BJ (cell line): ENCODE measurements around the gene ZNF597. TPM values are rescaled to one million over a fixed set of nuclear protein-coding genes. Genes with fewer than 3 reads are reported as not detected.

ENCODE experiments used
- CTCF ChIA-PET: fragments of 350-600 bp; formaldehyde crosslinking; extraction: SDS; loops from one replicate; lab custom pipeline; 2021; ENCODE audit warnings: antibody characterized with exemption, inconsistent platforms; lab: Yijun Ruan, JAX
- POLR2A ChIA-PET: fragments of 300-600 bp; sonication (Branson Sonifier 250); formaldehyde crosslinking; extraction: SDS; loops from one replicate; lab custom pipeline; 2021; ENCODE audit warnings: antibody characterized with exemption; lab: Charles Lee
- DNase-seq: peaks from one replicate; pipeline ENCODE4 v3.0.0-alpha.2; 2011; ENCODE audit warnings: low read depth
- H3K27me3 ChIP-seq: 2 replicates; pipeline ENCODE4 v1.6.0; 2011; ENCODE audit warnings: low read length; ENCODE audit not compliant: control insufficient read depth, insufficient read depth
- H3K36me3 ChIP-seq: 2 replicates; pipeline ENCODE4 v1.5.1; 2011; ENCODE audit warnings: low read length; ENCODE audit not compliant: control insufficient read depth, insufficient read depth
- H3K4me3 ChIP-seq: 2 replicates; pipeline ENCODE4 v1.5.1; 2011; ENCODE audit warnings: low read depth, mild to moderate bottlenecking, control low read depth, low read length
- CTCF ChIP-seq: IDR thresholded peaks from 2 replicates; pipeline ENCODE4 v1.5.1; 2011; ENCODE audit warnings: low read depth, mild to moderate bottlenecking, control low read depth, inconsistent platforms, low read length, moderate library complexity; ENCODE audit not compliant: insufficient read depth
- polyA plus RNA-seq: library from polyadenylated mRNA; depleted of rRNA; stranded (reverse); fragments of >200 nt; gene quantifications from 2 replicates; pipeline ENCODE4 v1.2.3, GENCODE V29; 2011

Gene ZNF597
- polyA plus RNA-seq, 1 experiment, result 0.93 TPM

GRCh38 chr16:3465301-3465700 is 22.0 kb upstream of the ZNF597 start:
- Histone ChIP-seq H3K27me3 (no peaks in the 10 kb centered on the region), H3K36me3 (peaks cover 12% of the 10 kb centered on the region), H3K4me3 (no peak overlapping the region)
- POLR2A ChIA-PET, result no interaction called here
- CTCF ChIA-PET, result no interaction called here
- no peak for TF ChIP-seq CTCF
- DNase-seq, result no peak

- ChIA-PET CTCF (no interaction called here), POLR2A (no interaction called here)
- no peak overlapping the region for H3K4me3 ChIP-seq
- DNase-seq, result no peak
- no peak for TF ChIP-seq CTCF
- H3K27me3 ChIP-seq, result no peaks in the 10 kb centered on the region
- peaks cover 4% of the 10 kb centered on the region for H3K36me3 ChIP-seq
These were observed 17.8 kb upstream of the ZNF597 start for GRCh38 chr16:3461151-3461550.

- H3K27me3 ChIP-seq, result no peaks in the 10 kb centered on the region
- DNase-seq, result no peak
- no peak overlapping the region for H3K4me3 ChIP-seq
- ChIA-PET CTCF (no interaction called here), POLR2A (interaction anchor here (0.6 kb wide), 1 partner anchor 314 kb away, joined by 3 read pairs; no protein-coding TSS in a partner anchor)
- peaks cover 2% of the 10 kb centered on the region; the same call in 1 of the 2 replicates for H3K36me3 ChIP-seq
- TF ChIP-seq CTCF, result no peak
These were observed 17.3 kb upstream of the ZNF597 start for GRCh38 chr16:3460585-3460984.

- DNase-seq, result no peak
- no peaks in the 10 kb centered on the region for H3K27me3 ChIP-seq
- TF ChIP-seq CTCF, result no peak
- H3K36me3 ChIP-seq, result peaks cover 1% of the 10 kb centered on the region; the same call in 1 of the 2 replicates
- ChIA-PET POLR2A (interaction anchor here (0.6 kb wide), 1 partner anchor 314 kb away, joined by 3 read pairs; no protein-coding TSS in a partner anchor), CTCF (no interaction called here)
- no peak overlapping the region for H3K4me3 ChIP-seq
These were observed 16.8 kb upstream of the ZNF597 start for GRCh38 chr16:3460121-3460520.

GRCh38 chr16:3459401-3460090 is 16.2 kb upstream of the ZNF597 start:
- DNase-seq, result no peak
- CTCF ChIA-PET, result no interaction called here
- H3K27me3 ChIP-seq, result no peaks in the 10 kb centered on the region
- H3K36me3 ChIP-seq, result peaks cover 1% of the 10 kb centered on the region; the same call in 1 of the 2 replicates
- POLR2A ChIA-PET, result interaction anchor here (0.6 kb wide), 1 partner anchor 315 kb away, joined by 3 read pairs; no protein-coding TSS in a partner anchor
- TF ChIP-seq CTCF, result no peak
- peak overlapping the region; percentile 97 for H3K4me3 ChIP-seq
